ENCODE results near the gene TDRD6.
"Not testable (repeated sequence)": the region's sequence is repeated elsewhere in the genome, so short reads cannot be mapped to it uniquely, and the experiment has no call there.

TDRD6 gene, protein sequence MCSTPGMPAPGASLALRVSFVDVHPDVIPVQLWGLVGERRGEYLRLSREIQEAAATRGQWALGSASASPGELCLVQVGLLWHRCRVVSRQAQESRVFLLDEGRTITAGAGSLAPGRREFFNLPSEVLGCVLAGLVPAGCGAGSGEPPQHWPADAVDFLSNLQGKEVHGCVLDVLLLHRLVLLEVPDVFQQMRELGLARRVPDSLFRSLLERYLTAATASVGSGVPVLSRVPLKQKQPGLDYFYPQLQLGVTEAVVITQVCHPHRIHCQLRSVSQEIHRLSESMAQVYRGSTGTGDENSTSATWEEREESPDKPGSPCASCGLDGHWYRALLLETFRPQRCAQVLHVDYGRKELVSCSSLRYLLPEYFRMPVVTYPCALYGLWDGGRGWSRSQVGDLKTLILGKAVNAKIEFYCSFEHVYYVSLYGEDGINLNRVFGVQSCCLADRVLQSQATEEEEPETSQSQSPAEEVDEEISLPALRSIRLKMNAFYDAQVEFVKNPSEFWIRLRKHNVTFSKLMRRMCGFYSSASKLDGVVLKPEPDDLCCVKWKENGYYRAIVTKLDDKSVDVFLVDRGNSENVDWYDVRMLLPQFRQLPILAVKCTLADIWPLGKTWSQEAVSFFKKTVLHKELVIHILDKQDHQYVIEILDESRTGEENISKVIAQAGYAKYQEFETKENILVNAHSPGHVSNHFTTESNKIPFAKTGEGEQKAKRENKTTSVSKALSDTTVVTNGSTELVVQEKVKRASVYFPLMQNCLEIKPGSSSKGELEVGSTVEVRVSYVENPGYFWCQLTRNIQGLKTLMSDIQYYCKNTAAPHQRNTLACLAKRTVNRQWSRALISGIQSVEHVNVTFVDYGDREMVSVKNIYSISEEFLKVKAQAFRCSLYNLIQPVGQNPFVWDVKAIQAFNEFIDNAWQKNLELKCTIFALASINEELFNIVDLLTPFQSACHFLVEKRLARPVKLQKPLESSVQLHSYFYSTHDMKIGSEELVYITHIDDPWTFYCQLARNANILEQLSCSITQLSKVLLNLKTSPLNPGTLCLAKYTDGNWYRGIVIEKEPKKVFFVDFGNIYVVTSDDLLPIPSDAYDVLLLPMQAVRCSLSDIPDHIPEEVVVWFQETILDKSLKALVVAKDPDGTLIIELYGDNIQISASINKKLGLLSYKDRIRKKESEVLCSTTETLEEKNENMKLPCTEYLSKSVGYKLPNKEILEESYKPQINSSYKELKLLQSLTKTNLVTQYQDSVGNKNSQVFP (N-terminal part only)

DNA sequence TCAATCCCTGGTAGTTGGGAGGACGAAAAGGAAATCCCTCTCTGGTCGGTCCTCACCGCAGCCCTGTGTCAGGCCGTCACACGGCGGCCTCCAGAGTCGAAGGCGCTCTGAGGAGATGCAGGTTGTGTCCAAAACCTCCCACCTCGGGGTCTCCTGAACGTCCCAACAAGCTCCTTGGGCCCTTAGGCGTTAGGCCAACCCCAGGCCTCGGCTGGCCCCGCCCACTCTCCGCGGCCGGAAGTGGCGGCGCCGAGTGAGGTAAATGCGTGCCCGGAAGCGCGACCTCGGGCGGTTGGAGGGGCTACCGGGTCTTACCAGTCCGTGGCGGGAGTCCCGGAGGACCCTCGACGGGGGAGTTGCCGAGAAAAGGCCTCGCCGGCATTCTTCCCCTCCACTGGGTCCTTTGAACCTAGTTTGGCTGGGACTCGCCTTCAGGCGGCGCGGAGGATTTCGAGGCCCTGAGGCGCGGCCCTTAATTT is at the start of gene TDRD6:
TDRD6 (plus strand) TSS at position 267 of the 479 bp plus-strand sequence. CDS start 244 bp downstream, outside the sequence.
- no peak for DNase-seq (ENCODE audit: low spot score)

DNA sequence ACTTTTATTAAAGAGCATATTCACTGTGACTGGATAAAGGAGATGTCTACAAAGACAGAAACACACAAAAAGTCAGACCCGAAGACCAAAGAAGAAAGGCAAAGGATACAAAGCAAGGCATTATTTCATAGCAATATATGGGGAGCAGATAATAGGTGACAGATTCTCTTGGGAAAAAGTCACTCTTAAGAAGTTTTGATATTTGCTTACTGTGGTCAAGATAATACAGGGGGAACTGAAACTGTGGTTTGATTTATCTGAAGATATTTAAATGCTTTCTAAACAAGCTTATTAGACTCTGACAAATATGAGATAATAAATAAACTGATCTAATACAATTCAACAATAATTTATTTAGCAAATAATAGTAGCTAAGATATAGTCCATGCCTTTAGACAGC is 49.8 kb upstream of the TDRD6 start:
- DNase-seq (ENCODE audit: low spot score), result no peak

DNA sequence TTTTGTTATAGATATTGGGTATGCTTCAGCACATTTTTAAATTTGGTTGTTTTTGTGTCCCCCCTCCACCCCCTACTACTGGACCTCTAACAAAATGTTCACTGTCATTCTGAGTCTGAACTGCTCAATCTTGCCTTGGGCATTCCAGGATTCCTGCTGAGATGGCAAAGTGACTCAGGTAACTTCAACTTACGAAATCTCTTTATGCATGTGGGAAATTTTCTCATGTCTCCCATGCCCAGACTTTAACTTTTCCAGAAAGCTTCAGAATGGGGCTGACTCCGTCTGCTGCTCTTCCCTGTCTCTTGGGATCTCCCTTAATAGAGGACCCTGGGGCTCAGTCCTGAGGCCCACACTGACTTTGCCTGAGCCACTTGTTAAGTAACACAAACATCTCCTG is 49.0 kb upstream of the TDRD6 start:
- no peak for DNase-seq (ENCODE audit: low spot score)

DNA sequence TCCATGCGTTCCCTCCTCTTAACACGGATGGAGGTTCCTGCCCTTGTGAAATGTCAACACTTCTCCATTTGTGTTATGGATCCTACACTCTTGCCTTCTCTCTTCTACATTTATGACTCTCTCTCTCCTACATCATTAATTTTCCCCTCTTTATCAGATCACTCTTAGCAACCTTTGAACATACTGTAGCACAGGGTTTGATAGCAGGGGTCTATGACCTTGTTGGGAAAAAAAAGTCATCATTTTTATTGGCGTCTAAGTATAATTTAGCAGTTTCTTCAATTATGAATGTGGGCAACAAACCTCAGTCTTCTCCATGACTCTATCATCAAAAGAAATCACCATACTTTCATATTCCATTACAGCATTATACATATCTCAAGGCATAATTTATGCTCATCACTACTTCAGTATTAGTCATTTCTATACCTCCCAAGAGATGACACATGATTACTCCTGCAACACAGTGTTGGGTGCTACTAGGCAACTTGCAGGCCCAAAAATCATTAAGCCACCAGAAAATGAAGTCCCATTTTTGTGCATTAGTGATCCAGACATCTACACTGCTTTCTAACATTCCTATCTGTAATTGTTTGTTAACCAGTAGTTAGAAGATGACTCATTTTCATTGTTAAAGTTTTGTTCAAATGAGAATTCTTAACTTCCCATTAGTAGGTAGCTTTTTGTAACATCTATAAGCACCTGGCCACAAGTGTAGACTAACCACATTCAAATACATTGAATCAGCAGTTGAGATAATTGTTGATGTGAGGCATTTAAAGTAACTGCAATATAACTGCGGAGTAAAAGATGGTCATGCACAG is 44.5 kb upstream of the TDRD6 start:
- DNase-seq (ENCODE audit: low spot score), result no peak

DNA sequence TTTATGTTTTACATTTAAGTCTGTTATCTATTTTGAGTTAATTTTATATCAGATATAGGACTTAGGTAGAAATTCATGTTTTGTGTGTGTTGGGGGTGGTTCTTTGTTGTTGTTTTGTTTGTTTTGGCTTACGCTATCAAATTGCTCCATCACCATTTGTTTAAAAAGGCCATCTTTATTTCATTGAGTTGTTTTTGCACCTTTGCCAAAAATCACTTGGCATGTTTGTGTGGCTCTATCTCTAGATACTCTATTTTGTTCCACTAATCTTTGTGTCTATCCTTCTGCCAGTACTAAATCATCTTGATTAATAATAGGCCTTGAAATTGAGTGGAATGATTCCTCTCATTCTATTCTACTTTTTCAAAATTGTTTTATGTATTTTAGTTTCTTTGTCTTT is 42.4 kb upstream of the TDRD6 start:
- DNase-seq (ENCODE audit: low spot score), result no peak

DNA sequence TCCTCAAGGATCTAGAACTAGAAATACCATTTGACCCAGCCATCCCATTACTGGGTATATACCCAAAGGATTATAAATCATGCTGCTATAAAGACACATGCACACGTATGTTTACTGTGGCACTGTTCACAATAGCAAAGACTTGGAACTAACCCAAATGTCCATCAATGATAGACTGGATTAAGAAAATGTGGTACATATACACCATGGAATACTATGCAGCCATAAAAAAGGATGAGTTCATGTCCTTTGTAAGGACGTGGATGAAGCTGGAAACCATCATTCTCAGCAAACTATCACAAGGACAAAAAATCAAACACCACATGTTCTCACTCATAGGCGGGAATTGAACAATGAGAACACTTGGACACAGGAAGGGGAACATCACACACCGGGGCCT is 39.6 kb upstream of the TDRD6 start:
- not testable (repeated sequence) for DNase-seq (ENCODE audit: low spot score)

DNA sequence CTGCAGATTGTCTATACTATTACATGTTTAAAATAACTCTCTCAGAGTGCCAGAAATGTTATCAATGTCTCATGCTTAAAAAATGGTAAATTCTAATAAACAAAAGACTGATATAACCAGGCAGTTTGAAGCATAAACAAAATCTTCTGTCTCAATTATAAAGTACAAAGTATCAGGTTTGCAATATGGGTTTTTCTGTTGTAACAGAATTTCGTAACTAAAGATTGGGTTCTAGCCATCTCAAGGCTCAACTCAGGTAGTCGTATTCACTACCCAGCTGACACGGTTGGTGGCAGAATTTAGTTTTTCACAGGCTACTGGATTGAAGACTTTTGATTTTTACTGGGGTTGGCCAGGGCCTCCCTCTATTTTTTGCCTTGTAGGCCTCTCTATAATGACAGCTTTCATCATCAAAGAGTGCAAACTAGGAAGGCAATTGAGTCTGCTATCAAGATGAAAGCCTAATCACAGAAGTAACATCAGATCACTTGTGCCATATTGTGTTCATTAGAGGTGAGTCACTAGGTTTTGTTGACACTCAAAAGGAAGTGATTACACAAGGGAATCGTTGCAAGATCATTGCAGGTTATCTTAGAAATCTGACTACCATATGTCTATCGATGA is 38.7 kb upstream of the TDRD6 start:
- DNase-seq (ENCODE audit: low spot score), result no peak

DNA sequence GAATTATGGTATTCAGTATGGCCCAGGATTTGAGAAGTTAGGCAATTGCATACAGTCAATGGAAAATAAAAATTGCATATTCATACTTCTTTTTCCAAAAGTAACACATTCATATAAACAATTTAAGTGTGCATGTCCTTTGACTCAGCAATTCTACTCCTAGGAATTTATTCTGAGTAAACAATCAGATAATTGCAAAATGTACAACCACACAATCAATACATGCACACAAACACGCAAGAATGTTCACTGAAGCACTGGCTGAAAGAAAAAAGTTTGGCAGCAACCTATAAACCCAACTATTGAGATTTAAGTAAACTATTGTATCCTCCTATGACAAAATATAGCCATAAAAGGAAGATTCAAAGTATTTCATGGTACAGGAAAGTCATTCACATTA is 36.7 kb upstream of the TDRD6 start:
- no peak for DNase-seq (ENCODE audit: low spot score)

DNA sequence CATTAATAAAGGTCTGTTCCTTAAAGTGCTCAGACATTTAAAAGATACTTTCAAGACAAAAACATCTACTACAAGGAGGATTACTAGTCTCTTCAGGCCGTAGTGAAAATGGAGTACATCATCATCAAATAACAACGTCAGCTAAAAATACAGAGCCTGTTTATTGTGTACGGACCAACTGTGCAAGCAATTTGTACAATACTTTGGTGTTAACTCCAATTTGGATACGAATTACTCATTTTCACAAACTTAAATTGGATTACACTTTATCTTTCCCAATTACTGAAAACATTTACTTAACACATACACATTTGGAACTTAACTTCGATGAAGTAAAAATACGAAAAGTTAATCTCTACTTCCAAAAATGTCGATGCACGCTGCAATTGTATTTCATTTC is 35.9 kb upstream of the TDRD6 start:
- DNase-seq (ENCODE audit: low spot score), result no peak

DNA sequence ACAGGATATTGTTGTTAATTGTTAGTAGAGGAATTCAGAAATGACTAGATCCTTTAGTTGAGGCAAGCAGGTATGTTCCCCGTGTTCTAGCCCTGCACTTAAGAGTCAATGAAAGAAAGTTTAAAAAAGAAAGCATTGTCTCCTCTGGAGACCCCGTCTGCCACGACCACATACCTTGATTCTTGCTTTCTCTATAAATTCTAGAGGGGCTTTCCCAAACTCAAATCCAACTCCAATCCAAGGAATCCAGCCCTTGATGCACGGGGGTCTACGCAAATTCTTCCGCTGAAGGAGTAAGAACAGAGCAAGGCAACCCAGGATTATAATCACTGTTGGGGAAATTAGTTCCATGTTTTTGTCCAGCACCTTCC is 35.5 kb upstream of the TDRD6 start:
- DNase-seq (ENCODE audit: low spot score), result no peak

DNA sequence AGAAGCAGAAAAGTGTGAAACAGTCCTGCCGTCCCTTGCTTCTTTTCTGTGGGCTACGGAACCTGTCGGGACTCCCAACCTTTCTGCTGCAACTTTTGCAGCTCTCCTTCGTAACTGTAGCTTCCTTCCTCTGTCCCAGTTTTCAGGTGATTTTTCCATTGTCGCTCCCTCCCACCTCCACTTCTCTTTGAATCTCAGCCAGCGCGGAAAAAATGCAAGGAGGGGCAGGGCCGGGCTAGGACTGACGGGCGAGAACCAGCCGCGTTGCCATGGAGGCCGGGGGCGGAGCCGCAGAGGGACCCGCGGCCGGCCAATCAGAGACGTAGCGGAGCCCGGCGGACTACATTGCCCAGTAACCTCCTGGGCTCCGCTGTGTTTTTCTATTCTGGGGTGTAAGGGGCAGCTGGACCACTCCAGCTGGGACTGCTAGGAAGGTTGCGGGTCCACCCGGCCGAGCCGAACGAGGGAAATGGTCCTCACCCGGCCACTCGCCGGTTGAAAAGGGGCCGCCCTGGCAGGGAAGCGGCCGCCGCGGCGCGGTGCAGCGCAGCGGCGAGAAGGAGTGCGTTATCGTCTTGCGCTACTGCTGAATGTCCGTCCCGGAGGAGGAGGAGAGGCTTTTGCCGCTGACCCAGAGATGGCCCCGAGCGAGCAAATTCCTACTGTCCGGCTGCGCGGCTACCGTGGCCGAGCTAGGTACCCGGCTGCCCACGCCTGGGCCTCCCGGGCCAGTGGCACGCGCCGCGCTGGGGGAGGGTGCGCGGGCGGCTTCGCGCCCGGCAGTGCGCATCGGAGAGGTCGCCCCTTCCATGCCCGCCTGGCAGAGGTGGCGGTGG is 34.9 kb upstream of the TDRD6 start, which contains the start of the genes CYP39A1 and SLC25A27:
CYP39A1 (minus strand) TSS at position 216 of the 836 bp plus-strand sequence. CDS start 236 bp downstream, outside the sequence.
SLC25A27 (plus strand) TSS at position 373 of the 836 bp plus-strand sequence; CDS start at position 591, 218 bp downstream.
- peak; percentile 96 for DNase-seq (ENCODE audit: low spot score)

DNA sequence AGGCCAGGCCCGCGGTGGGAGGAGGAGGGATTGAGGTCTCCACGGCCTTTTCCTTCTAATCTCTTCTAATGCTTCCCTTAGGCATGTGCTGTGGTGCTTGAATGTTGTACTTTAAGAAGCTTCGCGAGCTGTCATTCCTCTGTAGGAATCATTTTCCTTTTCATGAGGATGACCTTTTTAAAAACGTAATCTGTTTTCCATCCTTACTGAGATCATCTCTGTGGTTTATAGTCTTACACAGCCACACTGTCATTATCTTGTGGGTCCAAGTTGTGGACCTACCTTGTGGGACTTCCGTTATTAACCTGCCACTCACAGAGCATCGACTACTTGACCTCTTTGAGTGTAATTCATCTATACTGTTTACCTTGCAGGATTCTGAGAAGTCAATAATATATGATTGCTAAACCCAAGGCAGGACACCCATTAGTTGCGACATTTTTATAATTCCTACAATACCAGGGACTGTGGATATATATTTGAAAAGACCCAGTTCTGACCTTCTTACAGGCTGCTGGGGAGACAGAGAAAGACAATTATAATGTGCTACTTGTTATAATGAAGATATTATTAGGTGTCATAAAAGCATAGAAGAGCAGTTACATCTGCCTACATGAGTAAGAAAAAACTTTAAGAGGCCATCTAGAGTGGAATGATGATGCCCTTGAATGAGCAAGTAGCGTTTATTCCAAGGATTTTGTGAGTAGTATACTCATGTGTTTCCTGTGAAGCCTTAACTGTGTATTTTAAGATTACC is 34.1 kb upstream of the TDRD6 start:
- no peak for DNase-seq (ENCODE audit: low spot score)

DNA sequence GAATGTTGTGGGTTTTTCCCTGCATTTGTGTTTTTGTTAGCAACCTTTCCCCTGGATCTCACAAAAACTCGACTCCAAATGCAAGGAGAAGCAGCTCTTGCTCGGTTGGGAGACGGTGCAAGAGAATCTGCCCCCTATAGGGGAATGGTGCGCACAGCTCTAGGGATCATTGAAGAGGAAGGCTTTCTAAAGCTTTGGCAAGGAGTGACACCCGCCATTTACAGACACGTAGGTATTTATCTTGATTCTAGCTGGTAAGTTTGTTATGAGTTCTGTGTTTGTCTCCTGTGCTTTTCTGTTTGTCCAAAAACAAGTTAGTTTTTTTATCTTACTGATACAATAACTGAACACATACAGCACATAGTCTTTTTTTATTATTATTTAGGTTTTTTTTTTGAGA is 31.9 kb upstream of the TDRD6 start:
- DNase-seq (ENCODE audit: low spot score), result no peak

DNA sequence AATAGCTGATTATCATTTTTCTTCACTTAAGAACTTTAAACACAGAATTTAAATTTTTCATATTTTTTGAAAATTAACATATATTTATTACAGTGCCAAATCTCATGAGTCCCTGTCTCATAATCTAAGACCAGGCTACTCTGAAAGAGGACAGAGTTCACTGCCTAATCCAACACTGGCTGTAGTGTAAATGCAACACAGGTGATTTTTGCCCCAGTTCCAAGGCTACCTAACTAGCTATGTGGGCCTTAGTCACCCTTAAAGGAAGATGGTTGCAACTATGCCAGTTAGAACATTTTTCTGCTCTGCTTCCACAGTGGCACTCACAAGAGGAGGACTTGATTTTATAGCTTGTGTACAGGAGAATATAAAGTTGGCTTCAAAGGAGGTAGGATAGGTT is 30.0 kb upstream of the TDRD6 start:
- DNase-seq (ENCODE audit: low spot score), result no peak

DNA sequence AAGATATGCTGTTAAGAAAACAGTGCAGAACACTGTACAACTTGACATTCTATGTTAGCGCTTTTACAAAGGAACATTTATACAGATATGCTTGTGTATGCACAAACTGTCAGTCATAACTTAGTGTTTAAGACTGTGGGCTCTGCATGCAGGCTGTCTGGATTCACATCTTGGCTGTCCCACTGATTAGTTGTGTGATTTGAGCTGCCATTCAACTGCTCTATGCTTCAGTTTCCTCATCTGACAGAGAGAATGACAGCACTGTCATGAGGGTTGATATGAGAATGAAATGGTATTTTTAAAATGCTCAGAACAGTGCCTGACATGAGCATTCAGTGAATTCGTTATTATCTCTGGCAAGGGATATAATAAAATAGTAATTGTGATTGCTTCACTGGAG is 26.2 kb upstream of the TDRD6 start:
- no peak for DNase-seq (ENCODE audit: low spot score)

DNA sequence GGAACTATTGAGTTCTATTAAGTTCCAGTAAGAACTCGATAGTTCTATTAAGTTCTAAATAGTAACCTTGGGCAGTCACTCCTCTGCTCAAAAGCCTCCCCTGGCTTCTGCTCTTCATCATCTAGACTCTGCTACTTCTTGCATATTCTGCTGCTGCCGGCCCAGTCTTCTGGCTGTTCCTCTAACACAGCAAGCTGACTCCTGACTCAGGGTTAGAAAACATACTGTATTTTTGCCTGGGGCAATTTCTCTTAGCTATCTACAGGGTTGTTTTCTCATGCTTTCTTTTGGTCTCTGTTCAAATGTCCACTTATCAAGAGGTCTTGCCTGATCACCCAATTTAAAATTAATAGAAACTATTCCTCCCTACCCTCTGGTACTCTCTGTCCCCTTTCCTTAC is 20.3 kb upstream of the TDRD6 start:
- DNase-seq (ENCODE audit: low spot score), result no peak

DNA sequence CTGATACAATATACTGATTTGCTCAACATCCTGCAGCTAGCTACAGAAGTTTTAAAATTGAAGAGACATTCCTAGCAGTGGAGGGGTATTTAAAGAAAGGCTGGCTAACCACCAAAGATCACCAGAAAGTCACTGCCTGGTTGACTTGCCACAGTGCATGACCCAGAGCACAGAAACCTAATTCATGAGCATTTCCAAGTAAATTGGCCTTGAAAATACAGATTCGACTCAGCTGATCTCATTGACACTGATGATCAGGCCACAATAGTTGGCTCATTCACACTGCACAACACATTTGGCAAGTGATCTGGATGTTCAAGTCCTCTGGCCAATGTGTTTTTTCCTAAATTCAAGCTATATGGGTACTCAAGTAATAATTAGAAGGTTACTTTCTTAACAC is 13.3 kb upstream of the TDRD6 start:
- no peak for DNase-seq (ENCODE audit: low spot score)

DNA sequence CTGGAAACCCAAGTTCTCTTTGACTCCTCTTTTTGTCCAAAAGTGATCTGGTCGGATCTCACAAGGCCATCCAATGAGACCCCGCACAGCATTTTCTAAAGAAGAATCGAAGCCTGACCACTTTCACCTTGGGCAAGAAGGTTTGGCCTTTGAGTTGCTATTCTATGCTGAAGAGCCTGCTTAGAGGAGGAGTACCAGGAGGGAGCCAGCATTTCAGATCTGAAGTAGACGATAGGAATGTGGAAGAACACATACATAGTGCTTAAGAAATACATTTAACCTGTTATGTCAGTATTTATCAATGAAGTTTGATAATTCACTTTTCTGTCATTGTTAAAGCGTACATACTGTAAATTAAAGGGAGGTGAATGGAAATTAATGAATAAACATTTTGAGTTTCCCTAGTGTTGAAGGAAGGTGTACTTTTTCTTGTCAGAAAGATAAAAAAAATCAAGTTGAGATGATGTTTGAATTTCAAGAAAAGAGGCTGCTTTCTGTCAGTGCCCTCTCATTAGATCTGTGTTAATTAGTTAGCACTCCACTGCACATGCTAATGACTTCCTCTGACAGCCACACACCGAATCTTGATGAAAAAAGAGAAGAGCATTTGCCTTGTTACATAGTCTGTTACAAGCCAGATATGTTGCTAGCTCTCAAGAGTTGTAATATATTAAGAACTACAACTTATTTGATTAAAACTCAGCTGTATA is 10.9 kb upstream of the TDRD6 start:
- DNase-seq (ENCODE audit: low spot score), result no peak

Measured in AG08396 (cell line).